Fibroblast of lung (primary cell): ENCODE data around the gene TOX2. TPM values are rescaled to one million over a fixed set of nuclear protein-coding genes. Genes with fewer than 3 reads are reported as not detected.
A peak's percentile ranks its signal among the peaks of the same experiment; 100 is the strongest.

Experiments
- DNase-seq, 2 donors: peaks; one replicate each; pipeline versions ENCODE4 v3.0.0 to v3.0.0-alpha.2; 2010; ENCODE audit warnings: low read depth in 2 of 2
- H2AFZ ChIP-seq: 2 replicates; pipeline ENCODE4 v1.5.1; 2012; ENCODE audit warnings: low read length, control low read depth, inconsistent platforms
- H3K27ac ChIP-seq: 2 replicates; pipeline ENCODE4 v1.5.1; 2011; ENCODE audit warnings: low read length, control low read depth; ENCODE audit not compliant: insufficient read depth
- H3K27me3 ChIP-seq: 2 replicates; pipeline ENCODE4 v1.5.1; 2011; ENCODE audit warnings: mild to moderate bottlenecking, low read length; ENCODE audit not compliant: control insufficient read depth, insufficient read depth
- H3K36me3 ChIP-seq: 2 replicates; pipeline ENCODE4 v1.5.1; 2011; ENCODE audit warnings: low read length; ENCODE audit not compliant: control insufficient read depth, insufficient read depth
- H3K4me1 ChIP-seq: 2 replicates; pipeline ENCODE4 v1.5.1; 2011; ENCODE audit warnings: low read length; ENCODE audit not compliant: control insufficient read depth, insufficient read depth; ENCODE audit errors: extremely low read depth
- H3K4me2 ChIP-seq: 2 replicates; pipeline ENCODE4 v1.5.1; 2011; ENCODE audit warnings: low read length, control low read depth; ENCODE audit not compliant: insufficient read depth; ENCODE audit errors: extremely low read depth
- H3K4me3 ChIP-seq, 4 experiments: fragments of 200-600 bp in 1 of 4; sonication (generic) in 1 of 4; replicated peaks in 1 of 4; 2 replicates each; pipeline ENCODE4 v1.5.1; 2011 to 2016; ENCODE audit warnings: low read length in 4 of 4, low read depth in 3 of 4, mild to moderate bottlenecking in 3 of 4, control low read depth in 2 of 4, inconsistent platforms in 1 of 4, mixed read lengths in 1 of 4; ENCODE audit not compliant: insufficient read depth in 1 of 4; ENCODE audit errors: control extremely low read depth in 1 of 4
- H3K79me2 ChIP-seq: 2 replicates; pipeline ENCODE4 v1.5.1; 2012; ENCODE audit warnings: mild to moderate bottlenecking, low read length, inconsistent platforms; ENCODE audit not compliant: control insufficient read depth, insufficient read depth
- H3K9ac ChIP-seq: 2 replicates; pipeline ENCODE4 v1.5.1; 2011; ENCODE audit warnings: mild to moderate bottlenecking, low read length, control low read depth; ENCODE audit not compliant: insufficient read depth
- H3K9me3 ChIP-seq: 2 replicates; pipeline ENCODE4 v1.5.1; 2012; ENCODE audit warnings: low read depth, low read length; ENCODE audit not compliant: control insufficient read depth, insufficient read depth
- H4K20me1 ChIP-seq: 2 replicates; pipeline ENCODE4 v1.5.1; 2011; ENCODE audit warnings: low read length; ENCODE audit not compliant: control insufficient read depth, insufficient read depth; ENCODE audit errors: extremely low read depth
- EZH2 ChIP-seq: IDR thresholded peaks from 2 replicates; pipeline ENCODE4 v1.5.1; 2012; ENCODE audit warnings: low read length, control low read depth, mild to moderate bottlenecking; ENCODE audit errors: missing control alignments
- polyA plus RNA-seq, 2 donors: library from polyadenylated mRNA; depleted of rRNA in 1 of 2; stranded (reverse) in 1 of 2; unstranded in 1 of 2; fragments of >200 nt; gene quantifications; 2 replicates each; pipeline ENCODE4 v1.2.1, GENCODE V29; 2011 to 2012; ENCODE audit warnings: missing spikeins in 1 of 2
- total RNA-seq: library from RNA; depleted of rRNA; stranded (reverse); fragments of >200 nt; gene quantifications from 2 replicates; pipeline ENCODE4 v1.2.1, GENCODE V29; 2014
- TF ChIP-seq, protein P1 (sequence below), 2 donors: IDR thresholded peaks in 1 of 2; conservative IDR thresholded peaks in 1 of 2; 1 replicate in 1 of 2; 2 replicates in 1 of 2; pipeline ENCODE4 v1.5.1; 2011 to 2012; ENCODE audit warnings: low read length in 2 of 2, control low read depth in 1 of 2, inconsistent platforms in 1 of 2, low read depth in 1 of 2, mild to moderate bottlenecking in 1 of 2

The TOX2 gene
- total and polyA plus RNA-seq, 2 donors (not counting 1 experiment from before 2014, with no cell fraction given) = 5.9 to 9.6 TPM

DNA sequence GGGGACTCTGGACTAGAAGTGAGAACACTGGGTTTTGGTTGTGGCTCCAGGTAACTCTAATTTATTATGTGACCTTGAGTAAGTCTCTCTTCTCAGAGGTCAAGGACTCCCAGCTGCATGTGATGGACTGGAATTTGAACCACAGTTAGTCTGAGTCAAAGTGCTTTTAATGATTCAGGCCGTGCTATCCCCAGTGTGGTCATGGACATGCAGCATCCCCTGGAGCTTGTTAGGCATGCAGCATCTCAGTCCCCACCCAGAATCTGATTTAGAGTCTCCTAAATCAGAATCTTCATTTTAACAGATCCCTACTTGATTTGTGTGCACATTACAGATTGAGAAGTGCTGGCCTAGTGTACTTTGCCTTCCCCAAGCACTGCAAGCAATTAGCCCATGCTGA is 74.2 kb downstream of the TOX2 start:
- no peak overlapping the region for H3K9ac ChIP-seq
- no peaks in the 10 kb centered on the region for H3K79me2 ChIP-seq
- TF ChIP-seq, protein P1, sequence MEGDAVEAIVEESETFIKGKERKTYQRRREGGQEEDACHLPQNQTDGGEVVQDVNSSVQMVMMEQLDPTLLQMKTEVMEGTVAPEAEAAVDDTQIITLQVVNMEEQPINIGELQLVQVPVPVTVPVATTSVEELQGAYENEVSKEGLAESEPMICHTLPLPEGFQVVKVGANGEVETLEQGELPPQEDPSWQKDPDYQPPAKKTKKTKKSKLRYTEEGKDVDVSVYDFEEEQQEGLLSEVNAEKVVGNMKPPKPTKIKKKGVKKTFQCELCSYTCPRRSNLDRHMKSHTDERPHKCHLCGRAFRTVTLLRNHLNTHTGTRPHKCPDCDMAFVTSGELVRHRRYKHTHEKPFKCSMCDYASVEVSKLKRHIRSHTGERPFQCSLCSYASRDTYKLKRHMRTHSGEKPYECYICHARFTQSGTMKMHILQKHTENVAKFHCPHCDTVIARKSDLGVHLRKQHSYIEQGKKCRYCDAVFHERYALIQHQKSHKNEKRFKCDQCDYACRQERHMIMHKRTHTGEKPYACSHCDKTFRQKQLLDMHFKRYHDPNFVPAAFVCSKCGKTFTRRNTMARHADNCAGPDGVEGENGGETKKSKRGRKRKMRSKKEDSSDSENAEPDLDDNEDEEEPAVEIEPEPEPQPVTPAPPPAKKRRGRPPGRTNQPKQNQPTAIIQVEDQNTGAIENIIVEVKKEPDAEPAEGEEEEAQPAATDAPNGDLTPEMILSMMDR (conservative IDR thresholded peaks at IDR 0.05 in 1 of 2, IDR thresholded peaks at IDR 0.05 in 1 of 2; ENCODE audit: low read depth in 1 of 2, low read length in 2 of 2) = peak; percentile 26 to 28
- TF ChIP-seq EZH2 = no peak
- no peak overlapping the region for H2AFZ ChIP-seq
- peak; percentile 37 to 64 for DNase-seq
- no peaks in the 10 kb centered on the region for H4K20me1 ChIP-seq
- no peak overlapping the region for H3K4me3 ChIP-seq
- no peak overlapping the region for H3K4me2 ChIP-seq
- no peaks in the 10 kb centered on the region for H3K27me3 ChIP-seq
- no peaks in the 10 kb centered on the region for H3K4me1 ChIP-seq
- no peaks in the 10 kb centered on the region for H3K9me3 ChIP-seq
- H3K27ac ChIP-seq = no peak overlapping the region
- H3K36me3 ChIP-seq = no peaks in the 10 kb centered on the region

DNA sequence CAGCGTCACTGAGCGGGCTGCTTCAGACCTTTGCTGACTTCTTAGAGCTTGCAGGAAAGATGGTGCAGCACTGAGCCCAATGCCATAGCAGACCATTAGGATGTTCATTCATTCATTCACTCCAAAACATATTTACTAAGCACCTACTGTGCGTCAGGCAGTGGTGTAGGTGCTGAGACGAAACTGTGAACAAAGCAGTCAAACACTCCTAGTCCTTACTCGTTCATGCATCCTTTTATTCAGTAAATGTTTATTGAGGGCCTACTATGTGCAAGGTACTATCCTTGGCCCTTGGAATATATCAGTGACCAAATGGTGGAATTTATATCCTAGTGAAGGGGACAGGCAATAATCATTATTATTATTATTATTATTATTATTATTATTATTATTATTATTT is 76.6 kb downstream of the TOX2 start:
- Histone ChIP-seq H3K27ac (no peak overlapping the region), H3K9me3 (no peaks in the 10 kb centered on the region), H3K79me2 (no peaks in the 10 kb centered on the region), H3K4me2 (no peak overlapping the region), H3K4me1 (peaks cover 2% of the 10 kb centered on the region), H2AFZ (no peak overlapping the region), H3K4me3 (no peak overlapping the region), H4K20me1 (no peaks in the 10 kb centered on the region), H3K27me3 (no peaks in the 10 kb centered on the region), H3K9ac (no peak overlapping the region), H3K36me3 (no peaks in the 10 kb centered on the region)
- TF ChIP-seq, protein P1 (conservative IDR thresholded peaks at IDR 0.05 in 1 of 2, IDR thresholded peaks at IDR 0.05 in 1 of 2; ENCODE audit: low read depth in 1 of 2, low read length in 2 of 2) = no peak
- no peak for TF ChIP-seq EZH2
- no peak for DNase-seq

DNA sequence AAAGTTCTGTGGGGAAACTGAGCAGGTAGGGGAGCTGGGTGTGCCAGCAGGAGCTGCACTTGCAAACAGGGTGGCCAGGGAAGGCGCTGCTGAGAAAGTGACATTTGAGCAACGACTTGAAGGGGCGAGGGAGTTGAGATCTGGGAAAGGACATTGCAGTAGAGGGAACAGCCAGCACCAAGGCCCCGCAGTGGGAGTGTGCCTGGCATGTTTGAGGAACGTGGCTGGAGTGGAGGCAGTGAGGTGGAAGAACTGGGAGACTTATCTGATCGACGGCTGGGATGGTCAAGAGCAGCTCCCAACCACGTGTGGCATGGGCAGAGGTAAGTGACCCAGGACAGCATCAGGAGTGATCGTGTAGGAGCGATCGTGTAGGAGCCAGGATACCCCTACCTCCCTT is 77.3 kb downstream of the TOX2 start:
- no peak overlapping the region for H2AFZ ChIP-seq
- no peaks in the 10 kb centered on the region for H3K79me2 ChIP-seq
- H3K4me3 ChIP-seq = no peak overlapping the region
- H3K9me3 ChIP-seq = no peaks in the 10 kb centered on the region
- TF ChIP-seq, protein P1 (conservative IDR thresholded peaks at IDR 0.05 in 1 of 2, IDR thresholded peaks at IDR 0.05 in 1 of 2; ENCODE audit: low read depth in 1 of 2, low read length in 2 of 2) = no peak
- no peak for TF ChIP-seq EZH2
- H3K9ac ChIP-seq = no peak overlapping the region
- H3K27ac ChIP-seq = no peak overlapping the region
- H3K36me3 ChIP-seq = no peaks in the 10 kb centered on the region
- peaks cover 2% of the 10 kb centered on the region for H3K4me1 ChIP-seq
- H3K4me2 ChIP-seq = no peak overlapping the region
- no peak for DNase-seq
- H3K27me3 ChIP-seq = no peaks in the 10 kb centered on the region
- H4K20me1 ChIP-seq = no peaks in the 10 kb centered on the region
